Tibial nerve (tissue), 4 donors: ENCODE measurements around the gene MAB21L4. TPM values are rescaled to one million over a fixed set of nuclear protein-coding genes. Genes with fewer than 3 reads are reported as not detected.

Experiments used
- DNase-seq, 2 donors: peaks; one replicate each; pipeline ENCODE4 v3.0.0-alpha.2; 2019; ENCODE audit warnings: low spot score in 2 of 2
- H3K27ac ChIP-seq, 4 donors: fragments of 200-600 bp; sonication (generic) in 3 of 4; one replicate each; pipeline ENCODE4 v1.5.1; 2017 to 2019; ENCODE audit warnings: mild to moderate bottlenecking in 1 of 4
- H3K27me3 ChIP-seq, 2 donors: fragments of 200-600 bp; sonication (generic) in 1 of 2; one replicate each; pipeline versions ENCODE4 v1.5.1 to v1.6.0; 2017 to 2019
- H3K36me3 ChIP-seq, 3 donors: fragments of 200-600 bp; sonication (generic); one replicate each; pipeline ENCODE4 v1.5.1; 2018 to 2019
- H3K4me1 ChIP-seq, 4 donors: fragments of 200-600 bp; sonication (generic) in 3 of 4; one replicate each; pipeline ENCODE4 v1.5.1; 2017 to 2019
- H3K4me3 ChIP-seq, 4 donors: fragments of 200-600 bp; sonication (generic) in 3 of 4; one replicate each; pipeline ENCODE4 v1.5.1; 2017 to 2019; ENCODE audit warnings: mild to moderate bottlenecking in 1 of 4, moderate library complexity in 1 of 4
- H3K9me3 ChIP-seq, 4 donors: fragments of 200-600 bp; sonication (generic) in 3 of 4; one replicate each; pipeline ENCODE4 v1.5.1; 2017 to 2019
- EP300 ChIP-seq, 2 donors: sonication (generic); formaldehyde crosslinking; IDR thresholded peaks; one replicate each; pipeline ENCODE4 v1.6.1; 2017; ENCODE audit warnings: antibody characterized with exemption in 2 of 2, mild to moderate bottlenecking in 1 of 2
- POLR2A ChIP-seq, 2 donors: fragments of 450-650 bp; IDR thresholded peaks; one replicate each; pipeline ENCODE4 v1.6.1; 2017; ENCODE audit warnings: antibody characterized with exemption in 2 of 2, mild to moderate bottlenecking in 2 of 2, moderate library complexity in 2 of 2
- WGBS, 2 donors: methylation state at CpG; one replicate each; pipeline ENCODE4 v1.1.5; 2018; 5-methylcytosine and 5-hydroxymethylcytosine counted together
- total RNA-seq, 4 donors: library from RNA; depleted of rRNA; stranded (reverse); fragments of >200 nt; gene quantifications; one replicate each; pipeline ENCODE4 v1.1.0, GENCODE V29; 2016
- TF ChIP-seq, protein P1 (sequence below), 5 experiments: fragments of 200-600 bp in 3 of 5; fragments of 450-650 bp in 2 of 5; sonication (generic) in 3 of 5; IDR thresholded peaks; one replicate each; pipeline ENCODE4 v1.5.1; 2016 to 2019; ENCODE audit warnings: antibody characterized with exemption in 5 of 5, mild to moderate bottlenecking in 3 of 5, moderate library complexity in 2 of 5

The MAB21L4 gene
- total RNA-seq, 4 donors from 2014 or later, result not detected

DNA sequence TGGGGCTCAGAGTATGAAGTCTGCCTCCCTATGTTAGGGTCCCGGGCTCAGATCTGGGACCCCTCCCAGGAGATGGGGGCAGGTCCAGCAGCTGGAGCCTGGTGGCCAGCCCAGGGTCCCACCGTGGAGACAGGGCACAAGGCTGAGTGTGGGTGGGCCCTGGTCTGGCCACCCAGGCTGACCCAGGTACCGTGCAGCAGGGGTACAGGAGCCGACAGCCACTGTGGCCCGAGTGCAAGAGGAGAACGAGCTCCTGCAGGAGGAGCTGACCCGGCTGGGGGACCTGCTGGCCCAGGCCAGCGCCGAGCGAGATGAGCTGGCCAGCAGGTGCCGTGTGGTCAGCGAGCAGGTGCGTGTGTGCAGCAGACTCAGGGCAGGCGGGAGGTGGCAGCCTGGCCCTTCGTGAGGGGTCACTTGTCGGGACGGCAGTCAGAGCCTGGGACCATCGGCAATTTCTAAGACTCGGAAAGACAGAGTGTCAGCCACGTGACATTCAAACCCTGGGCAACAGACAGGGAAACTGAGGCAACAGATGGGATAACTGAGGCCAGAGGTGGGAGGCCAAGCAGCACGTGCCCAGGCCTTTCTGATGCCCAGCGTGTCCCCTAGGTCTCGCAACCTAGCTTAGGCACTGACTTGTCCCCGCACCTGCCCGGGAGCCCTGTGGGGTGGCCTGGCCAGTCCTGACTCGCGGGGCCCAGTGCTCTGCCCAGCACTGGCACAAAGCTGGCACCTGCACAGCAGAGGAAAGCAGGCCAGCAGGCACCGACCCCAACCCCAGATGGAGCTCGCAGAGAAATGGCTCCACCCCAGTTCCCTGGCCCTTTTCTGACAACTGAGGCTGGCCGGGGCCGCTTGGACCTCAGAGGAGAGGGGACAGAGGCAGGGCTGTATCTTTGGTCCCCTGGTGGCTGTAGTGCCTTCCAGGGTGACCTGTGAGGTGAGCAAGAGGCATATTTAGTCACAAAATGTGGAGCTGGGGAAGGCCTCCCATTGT lies 24.1 kb upstream of the MAB21L4 start:
- no peak overlapping the region for H3K4me3 ChIP-seq
- H3K9me3 ChIP-seq, result no peaks in the 10 kb centered on the region
- no peaks in the 10 kb centered on the region for H3K36me3 ChIP-seq
- H3K27me3 ChIP-seq, result no peaks in the 10 kb centered on the region
- peaks cover 0 to 52% (median 20%) of the 10 kb centered on the region in 4 donors for H3K4me1 ChIP-seq
- peak in 1 of 2 donors; percentile 11 for DNase-seq
- WGBS, 2 donors, result 79 to 81% methylated on average over 26 to 31 of the region's 31 CpGs
- H3K27ac ChIP-seq, result peak overlapping the region in 2 of 4 donors; percentile 40 to 78
- TF ChIP-seq EP300 (IDR thresholded peaks at IDR 0.05), result no peak
- TF ChIP-seq POLR2A (IDR thresholded peaks at IDR 0.05), result no peak

DNA sequence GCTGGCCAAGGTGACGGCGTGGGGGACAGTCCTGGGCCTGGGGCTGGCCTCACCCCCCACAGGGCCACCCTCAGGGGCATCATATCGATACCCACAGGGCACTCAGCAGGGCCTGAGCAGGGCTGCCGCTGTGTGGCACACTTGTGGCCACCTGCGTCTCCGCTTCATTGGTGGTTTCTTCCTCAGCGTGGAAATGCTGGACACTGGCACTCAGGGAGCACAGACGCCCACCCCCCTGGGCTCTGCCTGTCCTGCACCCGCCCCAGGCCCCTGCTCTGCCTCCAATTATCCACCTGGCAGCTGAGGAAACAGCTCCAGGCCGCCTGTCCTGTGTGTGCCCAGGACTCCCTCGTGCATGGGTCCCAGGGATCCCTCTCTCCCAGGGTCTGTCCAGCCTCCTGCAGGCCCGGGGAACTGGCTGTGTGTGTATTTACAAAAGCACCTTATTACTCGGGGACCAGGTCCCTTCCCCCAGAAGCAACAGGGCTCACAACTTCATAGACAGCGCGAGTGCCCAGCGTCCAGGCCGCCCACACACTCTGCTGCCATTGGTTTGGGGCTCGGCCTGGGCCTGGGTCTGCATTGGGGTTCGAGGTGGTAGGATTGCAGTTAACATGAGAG lies 23.3 kb upstream of the MAB21L4 start:
- H3K4me1 ChIP-seq, result peaks cover 0 to 60% (median 27%) of the 10 kb centered on the region in 4 donors
- TF ChIP-seq, protein P1, sequence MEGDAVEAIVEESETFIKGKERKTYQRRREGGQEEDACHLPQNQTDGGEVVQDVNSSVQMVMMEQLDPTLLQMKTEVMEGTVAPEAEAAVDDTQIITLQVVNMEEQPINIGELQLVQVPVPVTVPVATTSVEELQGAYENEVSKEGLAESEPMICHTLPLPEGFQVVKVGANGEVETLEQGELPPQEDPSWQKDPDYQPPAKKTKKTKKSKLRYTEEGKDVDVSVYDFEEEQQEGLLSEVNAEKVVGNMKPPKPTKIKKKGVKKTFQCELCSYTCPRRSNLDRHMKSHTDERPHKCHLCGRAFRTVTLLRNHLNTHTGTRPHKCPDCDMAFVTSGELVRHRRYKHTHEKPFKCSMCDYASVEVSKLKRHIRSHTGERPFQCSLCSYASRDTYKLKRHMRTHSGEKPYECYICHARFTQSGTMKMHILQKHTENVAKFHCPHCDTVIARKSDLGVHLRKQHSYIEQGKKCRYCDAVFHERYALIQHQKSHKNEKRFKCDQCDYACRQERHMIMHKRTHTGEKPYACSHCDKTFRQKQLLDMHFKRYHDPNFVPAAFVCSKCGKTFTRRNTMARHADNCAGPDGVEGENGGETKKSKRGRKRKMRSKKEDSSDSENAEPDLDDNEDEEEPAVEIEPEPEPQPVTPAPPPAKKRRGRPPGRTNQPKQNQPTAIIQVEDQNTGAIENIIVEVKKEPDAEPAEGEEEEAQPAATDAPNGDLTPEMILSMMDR (IDR thresholded peaks at IDR 0.05), result no peak
- no peak for TF ChIP-seq EP300 (IDR thresholded peaks at IDR 0.05)
- no peak for TF ChIP-seq POLR2A (IDR thresholded peaks at IDR 0.05)
- no peaks in the 10 kb centered on the region for H3K9me3 ChIP-seq
- WGBS, 2 donors, result 79 to 83% methylated on average over 17 to 19 of the region's 19 CpGs
- DNase-seq, result peak in 1 of 2 donors; percentile 10
- H3K36me3 ChIP-seq, result no peaks in the 10 kb centered on the region
- no peak overlapping the region for H3K4me3 ChIP-seq
- no peaks in the 10 kb centered on the region for H3K27me3 ChIP-seq
- H3K27ac ChIP-seq, result peak overlapping the region in 1 of 4 donors; percentile 78

DNA sequence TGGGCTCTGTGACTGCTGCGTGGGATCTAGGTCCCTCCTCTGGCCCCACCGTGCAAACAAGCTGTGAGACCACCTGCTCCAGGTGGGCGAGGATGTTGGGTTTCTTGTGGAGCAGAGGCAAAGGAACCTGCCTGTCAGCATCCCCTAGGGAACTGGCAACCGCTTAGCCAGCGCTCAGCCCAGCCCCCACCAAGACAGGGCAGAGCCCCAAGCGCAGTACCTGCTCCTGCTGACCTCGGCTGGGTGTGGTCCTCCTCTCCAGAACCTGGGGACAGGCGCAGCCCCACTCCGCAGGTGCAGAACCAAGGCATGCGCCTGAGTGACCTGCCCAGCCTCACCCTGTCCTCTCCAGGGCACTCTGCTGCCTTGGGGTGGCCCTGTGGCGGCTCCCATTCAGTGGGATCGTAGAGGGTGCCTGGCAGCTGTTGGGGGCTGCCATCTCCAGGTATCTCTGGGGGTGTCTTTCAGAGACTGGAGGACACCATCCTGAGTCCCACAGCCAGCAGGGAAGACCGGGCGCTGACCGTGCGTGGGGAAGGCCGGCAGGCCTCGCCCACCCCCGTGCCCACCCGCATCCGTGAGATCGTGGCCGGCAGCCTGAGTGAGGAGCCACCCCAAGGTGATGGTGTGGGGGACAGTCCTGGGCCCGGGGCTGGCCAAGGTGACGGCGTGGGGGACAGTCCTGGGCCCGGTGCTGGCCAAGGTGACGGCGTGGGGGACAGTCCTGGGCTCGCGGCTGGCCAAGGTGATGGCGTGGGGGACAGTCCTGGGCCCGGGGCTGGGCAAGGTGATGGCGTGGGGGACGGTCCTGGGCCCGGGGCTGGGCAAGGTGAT lies 22.5 kb upstream of the MAB21L4 start:
- Histone ChIP-seq H3K27me3 (no peaks in the 10 kb centered on the region), H3K4me1 (peaks cover 0 to 68% (median 35%) of the 10 kb centered on the region in 4 donors), H3K9me3 (no peaks in the 10 kb centered on the region), H3K4me3 (no peak overlapping the region), H3K27ac (peak overlapping the region in 1 of 4 donors; percentile 82), H3K36me3 (no peaks in the 10 kb centered on the region)
- 90% methylated on average over 29 to 30 of the region's 36 CpGs for WGBS, 2 donors
- DNase-seq, result peak in 1 of 2 donors; percentile 10
- TF ChIP-seq, protein P1 (IDR thresholded peaks at IDR 0.05), result no peak
- TF ChIP-seq EP300 (IDR thresholded peaks at IDR 0.05), result no peak
- no peak for TF ChIP-seq POLR2A (IDR thresholded peaks at IDR 0.05)

DNA sequence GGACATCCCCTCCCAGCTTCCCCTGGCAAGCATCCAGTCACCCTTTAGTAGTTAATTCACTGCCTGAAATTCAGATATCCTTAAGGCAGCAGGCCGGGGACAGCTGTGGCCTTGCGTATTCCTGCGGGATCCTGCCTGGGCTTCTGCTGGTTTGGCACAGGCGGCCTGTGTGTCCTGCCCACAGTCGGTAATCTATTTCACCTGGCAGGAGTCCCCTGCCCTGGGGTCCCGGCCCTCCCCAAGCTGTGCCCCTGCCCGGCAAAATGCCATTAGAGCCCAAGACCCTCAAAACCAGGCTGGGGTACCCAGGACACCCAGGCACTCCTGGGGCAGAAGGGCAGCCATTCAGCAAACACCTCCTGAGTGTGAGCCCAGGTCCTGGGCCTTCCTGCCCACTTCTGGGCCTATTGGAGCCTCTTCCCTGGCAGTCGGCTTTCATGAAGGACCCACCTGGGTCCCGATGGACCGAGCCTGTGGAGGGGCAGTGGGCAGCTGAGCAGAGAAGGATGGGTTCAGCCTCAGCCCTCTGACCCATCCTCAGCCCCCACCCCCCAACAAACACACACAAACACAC lies 21.8 kb upstream of the MAB21L4 start:
- no peaks in the 10 kb centered on the region for H3K36me3 ChIP-seq
- H3K4me1 ChIP-seq, result peaks cover 0 to 75% (median 35%) of the 10 kb centered on the region in 4 donors
- H3K4me3 ChIP-seq, result no peak overlapping the region
- DNase-seq, result peak in 1 of 2 donors; percentile 12
- no peaks in the 10 kb centered on the region for H3K9me3 ChIP-seq
- no peaks in the 10 kb centered on the region for H3K27me3 ChIP-seq
- WGBS, 2 donors, result 85 to 95% methylated on average over 9 to 10 of the region's 10 CpGs
- TF ChIP-seq EP300 (IDR thresholded peaks at IDR 0.05) (no peak), POLR2A (IDR thresholded peaks at IDR 0.05) (no peak)
- TF ChIP-seq, protein P1 (IDR thresholded peaks at IDR 0.05), result no peak
- peak overlapping the region in 3 of 4 donors; percentile 24 to 83 (median 82) for H3K27ac ChIP-seq
